Measurements from ENCODE around the gene ENTR1.

DNA sequence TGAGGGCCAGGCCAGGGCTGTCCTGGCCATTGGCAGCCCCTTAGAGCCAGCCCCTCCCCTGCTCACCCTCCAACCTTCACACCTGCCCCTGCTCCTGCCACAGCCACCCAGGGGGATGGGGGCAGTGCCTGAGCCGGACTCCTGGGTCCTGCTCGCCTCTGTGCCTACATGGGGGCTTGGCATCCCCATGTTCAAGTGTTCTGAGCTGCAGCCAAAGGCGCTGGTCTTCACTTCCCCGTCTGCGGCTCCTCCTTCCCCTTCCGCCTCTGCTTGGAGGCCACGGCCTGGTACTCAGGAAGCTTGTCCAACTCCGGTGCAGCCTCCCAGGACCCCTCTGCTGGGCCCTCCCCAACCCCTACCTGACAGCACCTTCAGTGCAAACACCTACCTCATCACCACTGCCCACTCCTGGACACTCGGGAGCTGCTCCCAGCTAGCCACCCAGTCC lies 44.6 kb downstream of the ENTR1 start:
- TF ChIP-seq POLR2A (IDR thresholded peaks at IDR 0.05), result no peak
- TF ChIP-seq, protein P1, sequence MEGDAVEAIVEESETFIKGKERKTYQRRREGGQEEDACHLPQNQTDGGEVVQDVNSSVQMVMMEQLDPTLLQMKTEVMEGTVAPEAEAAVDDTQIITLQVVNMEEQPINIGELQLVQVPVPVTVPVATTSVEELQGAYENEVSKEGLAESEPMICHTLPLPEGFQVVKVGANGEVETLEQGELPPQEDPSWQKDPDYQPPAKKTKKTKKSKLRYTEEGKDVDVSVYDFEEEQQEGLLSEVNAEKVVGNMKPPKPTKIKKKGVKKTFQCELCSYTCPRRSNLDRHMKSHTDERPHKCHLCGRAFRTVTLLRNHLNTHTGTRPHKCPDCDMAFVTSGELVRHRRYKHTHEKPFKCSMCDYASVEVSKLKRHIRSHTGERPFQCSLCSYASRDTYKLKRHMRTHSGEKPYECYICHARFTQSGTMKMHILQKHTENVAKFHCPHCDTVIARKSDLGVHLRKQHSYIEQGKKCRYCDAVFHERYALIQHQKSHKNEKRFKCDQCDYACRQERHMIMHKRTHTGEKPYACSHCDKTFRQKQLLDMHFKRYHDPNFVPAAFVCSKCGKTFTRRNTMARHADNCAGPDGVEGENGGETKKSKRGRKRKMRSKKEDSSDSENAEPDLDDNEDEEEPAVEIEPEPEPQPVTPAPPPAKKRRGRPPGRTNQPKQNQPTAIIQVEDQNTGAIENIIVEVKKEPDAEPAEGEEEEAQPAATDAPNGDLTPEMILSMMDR (IDR thresholded peaks at IDR 0.05), result no peak
